Measurements from ENCODE around the gene IL1R2. TPM values are rescaled to one million over a fixed set of nuclear protein-coding genes. Genes with fewer than 3 reads are reported as not detected.

The IL1R2 gene
- total and polyA plus RNA-seq, 2 of the 8 experiments (the other 6 are each of a cell fraction or from before 2014, with no cell fraction given) = 0.06 TPM; not detected in 1

DNA sequence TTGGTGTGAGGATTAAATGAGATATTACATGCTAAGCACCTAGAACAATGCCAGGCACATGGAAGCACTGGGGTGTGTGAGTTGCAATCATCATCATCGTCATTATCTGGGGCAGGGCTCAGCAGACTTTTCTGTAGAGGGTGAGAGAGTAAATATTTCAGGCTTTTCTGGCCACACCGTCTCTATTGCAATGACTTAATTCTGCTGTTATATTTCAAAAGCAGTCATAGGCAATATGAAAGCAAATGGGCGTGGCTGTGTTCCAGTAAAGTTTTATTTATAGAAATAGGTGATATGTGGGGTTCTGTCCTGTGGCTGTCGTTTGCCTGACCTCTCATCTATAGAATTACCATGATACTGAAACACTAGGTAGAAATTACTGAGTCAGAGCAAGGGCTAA is 60.6 kb downstream of the IL1R2 start (continued):
- TF ChIP-seq CTBP2 (IDR thresholded peaks at IDR 0.05; ENCODE audit: borderline replicate concordance, insufficient read depth, insufficient read length, low read length) = no peak
